NCI-H1694 treated with DMSO at 0.1 percent for 48 hours (cell line): ENCODE results near the gene PTTG1IP.

Source experiments
- DNase-seq: peaks from one replicate; lab custom pipeline; 2025; lab: John Stamatoyannopoulos, UW

Gene PTTG1IP

GRCh38 chr21:44908908-44909307 is 35.4 kb upstream of the PTTG1IP start:
- no peak for DNase-seq

- DNase-seq = no peak
These were observed 34.7 kb upstream of the PTTG1IP start for GRCh38 chr21:44907966-44908895.

DNA sequence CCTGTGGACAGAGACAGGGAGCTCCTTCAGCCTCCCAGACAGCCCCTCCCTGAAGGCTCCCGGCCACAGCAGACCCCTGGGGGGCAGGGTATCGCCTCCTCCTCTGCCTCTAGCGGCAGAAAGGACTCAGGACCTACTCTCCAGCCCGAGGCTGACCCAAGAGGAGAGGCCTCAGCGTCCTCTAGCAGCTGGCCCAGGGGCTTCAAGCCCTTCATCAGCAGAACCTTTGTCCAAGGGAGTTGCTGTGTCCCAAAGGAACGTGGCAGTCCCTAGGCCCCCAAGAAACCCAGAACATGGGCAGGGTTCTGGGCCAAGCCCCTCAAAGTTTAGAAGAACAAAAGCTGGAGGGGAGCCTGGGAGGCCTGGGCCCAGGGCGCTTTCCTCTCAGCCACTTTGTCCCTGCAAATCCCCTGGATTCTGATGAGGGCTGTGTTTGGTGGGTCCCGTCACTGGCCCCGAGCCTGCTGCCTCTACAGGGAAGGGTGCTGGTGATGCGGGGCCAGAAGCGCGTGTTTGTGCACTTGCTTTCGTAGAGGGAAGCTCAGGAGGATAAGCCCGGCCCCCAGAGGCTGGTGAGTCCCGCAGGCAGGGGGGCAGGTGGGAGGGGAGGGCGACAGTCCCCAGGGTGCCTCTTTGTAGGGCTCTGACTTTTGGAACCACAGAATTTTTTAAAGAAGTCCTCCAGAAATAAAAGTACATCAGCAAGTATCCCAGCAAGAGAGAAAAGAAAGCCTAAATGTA is 33.9 kb upstream of the PTTG1IP start:
- no peak for DNase-seq

- DNase-seq = no peak
These were observed 32.2 kb upstream of the PTTG1IP start for GRCh38 chr21:44905728-44906090.

DNA sequence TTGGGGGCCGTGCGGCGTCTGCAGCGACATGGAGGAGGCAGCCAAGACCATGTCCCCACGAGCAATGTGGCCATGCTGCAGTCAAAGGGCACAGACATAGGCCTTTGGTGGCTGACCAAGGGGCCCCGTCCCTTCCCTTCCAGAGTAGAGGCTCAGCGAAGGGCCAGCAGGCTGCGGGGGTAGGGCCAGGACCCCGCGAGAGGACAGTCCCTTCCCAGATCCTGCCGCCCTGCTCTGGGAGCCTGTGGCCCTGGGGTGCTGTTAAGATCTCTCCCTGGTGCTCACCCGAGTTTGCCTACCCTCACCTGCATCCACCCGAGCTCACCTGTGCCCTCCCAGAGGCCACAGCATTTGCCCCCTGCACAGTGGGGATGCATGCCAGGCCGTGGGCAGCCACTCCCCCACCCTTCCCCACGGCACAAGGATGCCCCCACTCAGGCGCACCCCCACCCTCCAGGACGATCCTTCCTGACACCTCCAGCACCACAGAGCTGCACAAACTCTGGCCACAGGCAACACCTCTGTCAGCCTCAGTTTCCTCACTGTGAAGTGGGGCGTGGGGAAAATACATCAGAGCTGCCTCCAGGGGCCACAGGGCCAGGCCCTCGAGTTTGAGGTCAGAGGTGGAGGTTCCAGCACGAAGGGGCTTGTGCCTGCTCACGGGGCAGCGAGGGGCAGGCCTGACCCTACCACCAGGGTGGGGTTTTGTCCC is 31.7 kb upstream of the PTTG1IP start:
- no peak for DNase-seq

DNA sequence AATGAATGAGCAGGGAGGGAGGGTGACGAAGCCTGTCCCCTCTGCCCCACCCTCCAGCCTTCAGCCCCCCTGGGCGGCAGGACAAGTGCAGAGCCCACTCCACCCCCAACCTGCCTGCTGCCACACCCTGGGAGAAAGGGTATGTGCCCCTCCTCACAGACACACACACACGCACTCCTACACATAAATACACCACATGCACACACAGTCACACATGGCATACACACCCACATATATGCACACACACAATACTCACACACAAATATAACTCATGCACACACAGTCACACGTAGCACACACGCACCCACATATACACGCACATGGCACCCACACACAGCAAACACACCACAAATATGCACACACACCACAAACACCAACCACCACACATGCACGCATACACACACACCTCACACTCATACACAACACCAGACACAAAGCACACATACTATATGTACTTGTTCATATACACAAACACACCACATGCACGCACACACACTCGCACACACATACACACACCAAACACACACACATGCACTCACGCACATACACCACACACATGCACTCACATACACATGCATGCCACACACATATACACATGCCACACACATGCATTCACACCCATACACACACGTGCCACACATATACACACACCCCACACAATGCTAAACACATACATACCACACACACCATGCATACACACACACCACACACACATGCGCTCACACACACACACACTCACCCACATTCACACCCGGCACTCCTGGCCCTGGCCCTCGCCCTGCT is 30.8 kb upstream of the PTTG1IP start:
- DNase-seq = no peak

DNA sequence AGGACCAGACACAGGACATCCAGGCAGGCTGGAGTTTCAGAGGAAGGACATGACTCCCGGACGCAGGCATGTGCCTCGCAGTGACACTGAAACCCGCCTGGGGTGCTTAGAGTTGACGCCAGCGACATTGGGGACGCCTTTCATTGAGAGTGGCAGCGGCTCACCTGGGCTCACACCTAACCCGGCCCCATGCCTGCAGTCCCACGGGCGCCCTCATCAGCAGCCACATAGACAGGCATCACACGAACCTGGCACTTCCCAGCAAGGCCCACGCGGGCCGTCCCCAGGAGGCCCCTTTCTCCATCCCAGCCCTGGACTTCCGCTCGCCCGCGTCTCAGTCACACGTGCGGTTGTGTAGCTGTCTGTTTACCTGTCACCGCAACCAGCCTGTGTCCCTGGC is 30.2 kb upstream of the PTTG1IP start:
- no peak for DNase-seq

DNA sequence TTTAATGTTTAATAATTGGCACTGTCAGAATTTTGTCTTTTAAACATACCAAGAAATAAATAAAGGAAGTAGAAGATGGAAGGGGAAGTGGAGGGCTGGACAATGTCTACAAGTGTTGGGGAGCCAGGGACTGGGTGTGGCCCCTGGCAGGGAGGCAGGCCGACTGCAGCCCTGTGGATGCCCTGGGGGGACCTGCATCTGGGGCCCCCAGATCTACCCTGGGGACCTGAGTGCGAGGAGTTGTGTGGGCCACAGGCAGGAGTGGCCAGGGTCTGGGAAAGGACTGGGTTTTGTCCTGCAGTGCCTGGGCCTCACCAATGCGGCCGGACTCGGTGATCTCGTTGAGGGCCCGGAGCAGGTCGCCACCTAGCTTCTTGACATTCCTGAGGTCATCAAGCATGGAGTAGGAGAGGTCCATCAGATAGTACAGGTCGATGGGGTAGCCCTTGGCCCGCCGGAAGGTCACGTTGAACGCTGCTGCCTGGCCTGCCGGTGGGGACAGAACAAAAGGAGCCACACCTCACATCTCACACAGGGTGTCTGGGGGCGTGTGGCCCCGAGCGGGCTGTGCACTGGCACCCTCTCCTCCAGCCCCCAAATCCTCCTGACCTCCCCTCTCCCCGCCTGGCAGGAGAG is 29.7 kb upstream of the PTTG1IP start:
- DNase-seq = no peak

GRCh38 chr21:44902268-44903049 is 29.0 kb upstream of the PTTG1IP start:
- no peak for DNase-seq

- DNase-seq = no peak
These were observed 28.0 kb upstream of the PTTG1IP start for GRCh38 chr21:44901391-44902074.

DNA sequence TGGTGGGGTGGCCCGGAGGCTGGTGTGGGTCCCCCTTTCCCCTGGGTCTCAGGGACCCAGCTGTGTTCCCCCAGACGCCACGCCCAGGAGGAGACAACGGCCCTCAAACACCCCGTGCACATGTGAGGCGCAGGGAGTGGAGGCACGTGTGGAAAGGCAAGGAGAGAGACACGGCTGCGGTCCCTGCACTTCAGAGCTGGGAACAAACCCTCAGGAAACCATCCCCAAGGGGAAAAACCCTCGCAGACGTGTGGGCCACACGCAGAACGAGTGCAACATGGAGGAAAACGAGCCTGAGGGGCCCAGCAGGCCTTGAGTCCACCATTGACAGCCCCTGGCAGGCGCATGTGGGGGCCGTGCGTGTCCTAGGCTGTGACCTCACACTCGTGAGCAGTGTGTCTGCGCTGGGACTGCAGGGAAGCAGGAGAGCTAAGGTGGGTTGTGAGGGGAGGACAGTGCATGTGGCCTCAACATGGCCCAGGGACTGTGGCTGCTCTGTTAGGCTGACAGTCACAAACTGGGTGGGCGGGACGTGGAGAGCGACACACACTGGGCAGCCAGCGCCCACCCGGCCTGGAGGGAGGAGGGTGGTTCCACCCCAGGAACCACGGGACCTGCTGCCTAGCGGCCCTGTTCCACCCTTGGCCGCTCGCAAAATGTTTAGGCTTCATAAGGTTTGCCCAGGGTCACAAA is 27.2 kb upstream of the PTTG1IP start:
- DNase-seq = no peak

DNA sequence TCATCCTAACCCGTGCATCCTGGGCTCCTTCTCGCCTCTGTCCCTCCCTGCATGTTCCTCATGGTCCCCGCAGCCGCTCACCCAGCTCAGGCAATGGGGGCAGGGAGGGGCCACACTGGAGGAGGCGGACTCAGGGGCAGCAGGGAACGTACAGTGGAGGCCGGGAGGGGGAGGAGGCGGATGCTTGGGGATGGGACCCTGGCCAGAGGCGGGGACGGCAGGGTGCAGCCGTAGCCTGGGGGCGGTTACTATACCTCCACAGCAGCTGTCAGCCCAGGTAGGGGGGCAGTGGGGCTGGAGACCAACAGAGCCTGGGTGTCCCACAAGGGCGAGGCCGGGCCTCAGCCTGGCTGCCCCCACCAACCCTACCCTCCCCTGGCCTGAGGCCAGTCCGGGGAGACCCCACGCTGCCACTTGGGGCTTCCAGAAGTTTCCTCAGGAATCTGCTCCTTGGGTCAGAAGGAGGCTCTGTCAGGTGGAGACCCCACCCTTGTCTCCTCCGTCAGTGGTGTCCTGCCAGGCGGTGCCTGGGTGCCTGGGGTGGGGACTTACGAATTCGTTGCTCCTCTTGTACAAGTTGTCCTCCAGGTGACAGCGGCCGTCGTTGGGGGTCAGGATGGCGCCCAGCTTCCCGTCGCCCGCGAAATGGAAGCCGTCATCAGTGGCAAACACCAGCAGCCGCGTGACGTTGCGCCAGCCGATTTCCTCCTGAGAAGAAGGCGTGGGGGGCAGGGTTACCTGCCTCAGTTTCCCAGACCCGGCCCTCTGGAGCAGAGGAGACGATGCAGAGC is 26.5 kb upstream of the PTTG1IP start:
- DNase-seq = no peak

- DNase-seq = no peak
These were observed 25.6 kb upstream of the PTTG1IP start for GRCh38 chr21:44898851-44899767.

DNA sequence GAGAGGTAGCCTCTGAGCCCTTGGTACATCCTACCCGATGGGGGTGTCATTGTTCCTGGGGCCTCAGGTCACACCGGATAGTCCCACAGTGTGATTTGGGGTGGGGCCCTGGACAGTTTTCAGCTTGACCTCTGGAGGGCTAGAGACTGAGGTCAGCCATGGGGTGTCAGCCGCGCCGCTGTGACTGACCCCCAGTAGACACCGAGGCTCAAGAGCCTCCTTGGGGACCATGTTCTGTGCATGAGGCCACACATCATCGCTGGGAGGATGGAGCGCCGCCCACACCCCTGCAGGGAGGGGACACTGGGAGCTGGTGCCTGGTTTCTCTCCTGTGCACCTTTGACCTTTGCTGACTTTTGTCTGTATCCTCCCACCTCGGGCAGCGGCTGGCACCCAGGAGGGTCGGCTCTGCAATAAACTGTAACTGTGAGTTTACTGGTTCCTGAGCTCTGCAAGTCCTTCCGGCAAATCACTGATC is 24.6 kb upstream of the PTTG1IP start:
- no peak for DNase-seq

- DNase-seq = no peak
These were observed 24.0 kb upstream of the PTTG1IP start for GRCh38 chr21:44897326-44898010.

DNA sequence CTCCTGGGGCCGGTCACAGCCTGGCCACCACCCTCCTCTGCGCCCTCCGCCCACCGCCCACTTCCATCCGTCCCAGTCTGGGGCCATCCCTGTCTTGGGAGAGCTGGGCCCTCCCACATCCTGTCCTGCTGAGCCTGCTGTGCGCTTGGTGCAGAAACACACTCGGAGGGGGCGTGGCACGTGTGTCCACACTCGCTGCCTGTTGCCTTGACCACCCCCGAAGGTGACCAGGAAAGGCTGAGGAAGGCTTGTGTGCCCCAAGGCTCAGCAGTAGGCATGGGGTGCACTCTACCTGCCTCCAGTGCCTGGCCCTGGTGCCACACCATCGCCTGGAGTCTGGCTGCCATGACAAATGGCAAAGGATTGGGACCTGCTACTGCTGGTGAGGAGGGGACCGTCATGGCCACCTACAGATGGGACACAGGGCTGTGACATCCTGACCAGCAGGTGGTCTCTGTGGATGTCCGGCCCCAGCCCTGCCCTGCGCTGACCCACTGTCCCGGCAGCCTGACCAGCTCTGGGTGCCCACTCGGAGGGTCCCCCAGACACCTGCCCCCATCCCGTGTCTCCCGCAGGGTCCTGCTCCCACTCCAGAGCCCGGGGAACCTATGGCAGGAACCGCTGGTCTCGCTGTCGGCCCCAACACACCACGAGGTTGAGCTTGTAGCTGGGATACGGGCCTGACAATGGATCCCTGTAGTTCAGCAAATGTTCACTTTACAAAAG is 23.2 kb upstream of the PTTG1IP start:
- no peak for DNase-seq
